Testis (tissue), 2 donors: ENCODE results near the gene RNF19B.

Experiments used
- POLR2A ChIP-seq: fragments of 450-650 bp; IDR thresholded peaks from one replicate; pipeline ENCODE4 v1.6.1; 2017; ENCODE audit warnings: antibody characterized with exemption, mild to moderate bottlenecking, moderate library complexity
- TF ChIP-seq, protein P1 (sequence below), 3 experiments: fragments of 450-650 bp in 2 of 3; fragments of 200-600 bp in 1 of 3; sonication (generic) in 1 of 3; IDR thresholded peaks; one replicate each; pipeline ENCODE4 v1.5.1; 2016 to 2019; ENCODE audit warnings: antibody characterized with exemption in 3 of 3, mild to moderate bottlenecking in 2 of 3, moderate library complexity in 1 of 3

GRCh38 chr1:32984455-32985171, 20.0 kb upstream of the RNF19B start:
- TF ChIP-seq, protein P1, sequence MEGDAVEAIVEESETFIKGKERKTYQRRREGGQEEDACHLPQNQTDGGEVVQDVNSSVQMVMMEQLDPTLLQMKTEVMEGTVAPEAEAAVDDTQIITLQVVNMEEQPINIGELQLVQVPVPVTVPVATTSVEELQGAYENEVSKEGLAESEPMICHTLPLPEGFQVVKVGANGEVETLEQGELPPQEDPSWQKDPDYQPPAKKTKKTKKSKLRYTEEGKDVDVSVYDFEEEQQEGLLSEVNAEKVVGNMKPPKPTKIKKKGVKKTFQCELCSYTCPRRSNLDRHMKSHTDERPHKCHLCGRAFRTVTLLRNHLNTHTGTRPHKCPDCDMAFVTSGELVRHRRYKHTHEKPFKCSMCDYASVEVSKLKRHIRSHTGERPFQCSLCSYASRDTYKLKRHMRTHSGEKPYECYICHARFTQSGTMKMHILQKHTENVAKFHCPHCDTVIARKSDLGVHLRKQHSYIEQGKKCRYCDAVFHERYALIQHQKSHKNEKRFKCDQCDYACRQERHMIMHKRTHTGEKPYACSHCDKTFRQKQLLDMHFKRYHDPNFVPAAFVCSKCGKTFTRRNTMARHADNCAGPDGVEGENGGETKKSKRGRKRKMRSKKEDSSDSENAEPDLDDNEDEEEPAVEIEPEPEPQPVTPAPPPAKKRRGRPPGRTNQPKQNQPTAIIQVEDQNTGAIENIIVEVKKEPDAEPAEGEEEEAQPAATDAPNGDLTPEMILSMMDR (IDR thresholded peaks at IDR 0.05): no peak
- no peak for TF ChIP-seq POLR2A
